ENCODE data around the gene NEU4. TPM values are rescaled to one million over a fixed set of nuclear protein-coding genes. Genes with fewer than 3 reads are reported as not detected.

The NEU4 gene
- total RNA-seq, 1 experiment from 2014 or later, result 3.9 TPM

- intact Hi-C loops (cut with micrococcal nuclease; ENCODE audit: unreplicated experiment), result no loop called here
- POLR2A ChIA-PET, result no interaction called here
- no peaks in the 10 kb centered on the region for H3K27me3 ChIP-seq (replicated peaks; ENCODE audit: control insufficient read depth, insufficient read depth, low read length)
- H3K9me3 ChIP-seq, result no peaks in the 10 kb centered on the region
- no peaks in the 10 kb centered on the region for H3K36me3 Mint-ChIP-seq (ENCODE audit: insufficient read depth, unreplicated experiment)
- CTCF ChIA-PET, result no interaction called here
- no peak for DNase-seq
- H3K4me1 Mint-ChIP-seq (ENCODE audit: low read depth, unreplicated experiment), result no peaks in the 10 kb centered on the region
- no peaks in the 10 kb centered on the region for H3K4me1 ChIP-seq
- no peaks in the 10 kb centered on the region for H3K27me3 Mint-ChIP-seq (ENCODE audit: insufficient read depth, unreplicated experiment)
- H3K27ac Mint-ChIP-seq (ENCODE audit: unreplicated experiment), result no peak overlapping the region
- H3K4me3 Mint-ChIP-seq (ENCODE audit: unreplicated experiment), result no peak overlapping the region
- H3K36me3 ChIP-seq (ENCODE audit: control insufficient read depth, insufficient read depth, low read length), result no peaks in the 10 kb centered on the region
- TF ChIP-seq, protein P1, sequence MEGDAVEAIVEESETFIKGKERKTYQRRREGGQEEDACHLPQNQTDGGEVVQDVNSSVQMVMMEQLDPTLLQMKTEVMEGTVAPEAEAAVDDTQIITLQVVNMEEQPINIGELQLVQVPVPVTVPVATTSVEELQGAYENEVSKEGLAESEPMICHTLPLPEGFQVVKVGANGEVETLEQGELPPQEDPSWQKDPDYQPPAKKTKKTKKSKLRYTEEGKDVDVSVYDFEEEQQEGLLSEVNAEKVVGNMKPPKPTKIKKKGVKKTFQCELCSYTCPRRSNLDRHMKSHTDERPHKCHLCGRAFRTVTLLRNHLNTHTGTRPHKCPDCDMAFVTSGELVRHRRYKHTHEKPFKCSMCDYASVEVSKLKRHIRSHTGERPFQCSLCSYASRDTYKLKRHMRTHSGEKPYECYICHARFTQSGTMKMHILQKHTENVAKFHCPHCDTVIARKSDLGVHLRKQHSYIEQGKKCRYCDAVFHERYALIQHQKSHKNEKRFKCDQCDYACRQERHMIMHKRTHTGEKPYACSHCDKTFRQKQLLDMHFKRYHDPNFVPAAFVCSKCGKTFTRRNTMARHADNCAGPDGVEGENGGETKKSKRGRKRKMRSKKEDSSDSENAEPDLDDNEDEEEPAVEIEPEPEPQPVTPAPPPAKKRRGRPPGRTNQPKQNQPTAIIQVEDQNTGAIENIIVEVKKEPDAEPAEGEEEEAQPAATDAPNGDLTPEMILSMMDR (IDR thresholded peaks at IDR 0.05; ENCODE audit: insufficient read depth in 1 of 2, low read depth in 1 of 2, low read length in 1 of 2, severe bottlenecking in 1 of 2, unreplicated experiment in 1 of 2), result no peak
- H3K9me3 Mint-ChIP-seq (ENCODE audit: unreplicated experiment), result no peaks in the 10 kb centered on the region
- H3K4me3 ChIP-seq (ENCODE audit: low read depth, low read length), result no peak overlapping the region
- BruUV-seq (replicated peaks), result no TSS peak
Observed at GRCh38 chr2:241851325-241852115, 42.5 kb downstream of the NEU4 start.

- Histone ChIP-seq H3K27me3 (replicated peaks; ENCODE audit: control insufficient read depth, insufficient read depth, low read length) (no peaks in the 10 kb centered on the region), H3K4me1 (no peaks in the 10 kb centered on the region), H3K9me3 (no peaks in the 10 kb centered on the region), H3K36me3 (ENCODE audit: control insufficient read depth, insufficient read depth, low read length) (no peaks in the 10 kb centered on the region), H3K4me3 (ENCODE audit: low read depth, low read length) (no peak overlapping the region)
- H3K4me3 Mint-ChIP-seq (ENCODE audit: unreplicated experiment), result no peak overlapping the region
- no peak overlapping the region for H3K27ac Mint-ChIP-seq (ENCODE audit: unreplicated experiment)
- H3K4me1 Mint-ChIP-seq (ENCODE audit: low read depth, unreplicated experiment), result no peaks in the 10 kb centered on the region
- ChIA-PET POLR2A (no interaction called here), CTCF (no interaction called here)
- no peaks in the 10 kb centered on the region for H3K36me3 Mint-ChIP-seq (ENCODE audit: insufficient read depth, unreplicated experiment)
- intact Hi-C loops (cut with micrococcal nuclease; ENCODE audit: unreplicated experiment), result no loop called here
- TF ChIP-seq, protein P1 (IDR thresholded peaks at IDR 0.05; ENCODE audit: insufficient read depth in 1 of 2, low read depth in 1 of 2, low read length in 1 of 2, severe bottlenecking in 1 of 2, unreplicated experiment in 1 of 2), result no peak
- H3K27me3 Mint-ChIP-seq (ENCODE audit: insufficient read depth, unreplicated experiment), result no peaks in the 10 kb centered on the region
- DNase-seq, result no peak
- no TSS peak for BruUV-seq (replicated peaks)
- no peaks in the 10 kb centered on the region for H3K9me3 Mint-ChIP-seq (ENCODE audit: unreplicated experiment)
Observed at GRCh38 chr2:241852116-241852980, 43.4 kb downstream of the NEU4 start.

DNA sequence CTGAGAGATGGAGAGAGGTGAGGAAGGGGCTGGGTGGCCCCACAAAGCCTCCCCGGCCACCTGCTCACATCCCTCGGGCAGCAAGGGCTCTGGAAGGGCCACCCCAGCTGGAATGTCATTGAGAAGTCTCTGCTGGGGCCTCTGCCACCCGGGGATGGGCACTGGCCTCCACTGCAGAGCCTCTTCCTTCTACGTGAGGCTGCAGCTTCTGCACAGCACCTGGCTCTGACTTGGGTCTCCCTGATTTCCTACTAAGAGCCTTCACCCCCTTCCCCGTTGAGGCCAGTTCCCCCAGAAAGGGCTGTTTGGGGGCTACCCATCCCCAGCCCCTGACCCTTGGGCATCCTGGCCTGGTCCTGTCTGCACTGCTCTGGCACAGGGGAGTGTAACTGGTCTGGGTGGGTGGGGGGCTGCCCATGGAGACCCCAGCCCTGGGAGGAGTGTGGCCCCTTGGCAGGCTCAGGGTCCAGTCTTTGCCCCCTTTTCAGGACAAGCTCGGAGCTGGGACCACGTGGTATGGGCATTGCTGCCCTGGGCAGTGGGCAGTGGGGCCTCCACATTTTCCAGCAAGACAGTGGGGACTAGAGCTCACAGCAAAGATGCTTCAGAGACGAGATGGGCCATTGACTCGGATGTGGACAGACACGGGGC, 44.1 kb downstream of the NEU4 start:
- no peaks in the 10 kb centered on the region for H3K36me3 Mint-ChIP-seq (ENCODE audit: insufficient read depth, unreplicated experiment)
- Histone ChIP-seq H3K9me3 (no peaks in the 10 kb centered on the region), H3K27me3 (replicated peaks; ENCODE audit: control insufficient read depth, insufficient read depth, low read length) (no peaks in the 10 kb centered on the region), H3K36me3 (ENCODE audit: control insufficient read depth, insufficient read depth, low read length) (no peaks in the 10 kb centered on the region), H3K4me3 (ENCODE audit: low read depth, low read length) (no peak overlapping the region), H3K4me1 (no peaks in the 10 kb centered on the region)
- intact Hi-C loops (cut with micrococcal nuclease; ENCODE audit: unreplicated experiment), result no loop called here
- CTCF ChIA-PET, result no interaction called here
- no peaks in the 10 kb centered on the region for H3K4me1 Mint-ChIP-seq (ENCODE audit: low read depth, unreplicated experiment)
- no TSS peak for BruUV-seq (replicated peaks)
- POLR2A ChIA-PET, result no interaction called here
- H3K4me3 Mint-ChIP-seq (ENCODE audit: unreplicated experiment), result no peak overlapping the region
- TF ChIP-seq, protein P1 (IDR thresholded peaks at IDR 0.05; ENCODE audit: insufficient read depth in 1 of 2, low read depth in 1 of 2, low read length in 1 of 2, severe bottlenecking in 1 of 2, unreplicated experiment in 1 of 2), result no peak
- no peak for DNase-seq
- no peak overlapping the region for H3K27ac Mint-ChIP-seq (ENCODE audit: unreplicated experiment)
- no peaks in the 10 kb centered on the region for H3K27me3 Mint-ChIP-seq (ENCODE audit: insufficient read depth, unreplicated experiment)
- H3K9me3 Mint-ChIP-seq (ENCODE audit: unreplicated experiment), result no peaks in the 10 kb centered on the region

Data from Caco-2 (cell line).